ES-I3 (cell line): Measurements from ENCODE around the gene ST14.

Source experiments
- H3K36me3 ChIP-seq: 2 replicates; pipeline ENCODE4 v1.6.1; 2013; ENCODE audit warnings: mild to moderate bottlenecking, low read length, control low read depth, moderate library complexity; ENCODE audit not compliant: insufficient read depth
- H3K4me1 ChIP-seq: 2 replicates; pipeline ENCODE4 v1.6.1; 2013; ENCODE audit warnings: mild to moderate bottlenecking, control low read depth, low read length; ENCODE audit not compliant: insufficient read depth
- H3K9ac ChIP-seq: 2 replicates; pipeline ENCODE4 v1.6.1; 2013; ENCODE audit warnings: low read depth, mild to moderate bottlenecking, low read length, moderate library complexity
- H3K9me3 ChIP-seq: 2 replicates; pipeline ENCODE4 v1.6.1; 2013; ENCODE audit warnings: mild to moderate bottlenecking, low read length, moderate library complexity; ENCODE audit not compliant: control insufficient read depth, insufficient read depth

ST14 gene

DNA sequence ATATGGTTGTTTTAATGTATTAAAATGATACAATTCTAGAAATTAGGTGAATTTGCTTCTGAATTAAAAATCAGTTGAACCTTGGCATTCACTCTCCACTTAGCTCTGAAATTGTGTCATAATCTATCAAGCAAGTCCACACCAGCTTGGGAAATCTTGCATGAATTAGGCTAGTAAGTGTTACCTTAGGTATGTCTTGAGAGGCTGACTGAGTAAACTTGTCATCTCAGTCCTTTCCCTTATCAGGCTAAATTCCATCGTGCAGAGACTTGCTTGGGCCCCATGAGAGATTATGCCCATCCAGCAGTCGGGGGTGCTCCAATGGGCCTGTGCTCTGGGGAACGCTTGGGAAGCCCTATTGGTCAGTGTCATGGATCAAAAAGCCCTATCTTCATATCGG lies 33.9 kb upstream of the ST14 start:
- no peaks in the 10 kb centered on the region for H3K4me1 ChIP-seq
- peaks cover 3% of the 10 kb centered on the region for H3K9me3 ChIP-seq
- H3K9ac ChIP-seq, result no peak overlapping the region
- H3K36me3 ChIP-seq, result peaks cover 65% of the 10 kb centered on the region

DNA sequence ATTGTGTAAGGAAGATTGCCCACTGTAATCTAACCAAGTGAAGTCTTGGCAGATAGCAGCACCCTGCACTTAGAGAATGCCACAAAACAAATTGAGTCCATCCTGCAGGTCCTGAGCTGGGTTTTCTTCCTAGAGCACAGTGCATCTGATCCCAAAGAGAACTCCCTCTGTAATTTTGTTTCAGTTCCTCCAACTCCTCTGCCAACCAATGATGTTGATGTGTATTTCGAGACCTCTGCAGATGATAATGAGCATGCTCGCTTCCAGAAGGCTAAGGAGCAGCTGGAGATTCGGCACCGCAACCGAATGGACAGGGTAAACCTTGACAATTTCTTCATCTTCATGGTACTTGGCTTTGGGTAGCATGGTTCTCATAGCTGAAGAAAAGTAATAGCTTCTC lies 33.1 kb upstream of the ST14 start:
- H3K4me1 ChIP-seq, result no peaks in the 10 kb centered on the region
- peaks cover 3% of the 10 kb centered on the region for H3K9me3 ChIP-seq
- H3K36me3 ChIP-seq, result peaks cover 67% of the 10 kb centered on the region
- H3K9ac ChIP-seq, result no peak overlapping the region

DNA sequence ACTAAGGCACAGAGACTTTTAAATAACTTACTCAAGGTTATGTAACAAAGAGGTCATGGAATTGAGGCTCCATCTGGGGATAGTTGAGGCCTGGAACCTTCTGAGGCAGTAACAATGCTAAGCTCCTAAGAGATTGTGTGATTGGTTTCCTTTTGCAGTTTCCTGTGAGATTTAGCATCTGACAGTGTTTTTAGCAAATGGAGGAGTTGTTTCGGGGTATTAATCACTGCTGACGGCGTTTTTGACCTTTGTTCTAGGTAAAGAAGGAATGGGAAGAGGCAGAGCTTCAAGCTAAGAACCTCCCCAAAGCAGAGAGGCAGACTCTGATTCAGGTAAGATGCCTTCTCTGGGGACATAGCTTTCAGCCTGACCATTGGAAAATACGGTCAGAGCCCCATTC lies 32.1 kb upstream of the ST14 start:
- peaks cover 6% of the 10 kb centered on the region for H3K9me3 ChIP-seq
- H3K9ac ChIP-seq, result no peak overlapping the region

DNA sequence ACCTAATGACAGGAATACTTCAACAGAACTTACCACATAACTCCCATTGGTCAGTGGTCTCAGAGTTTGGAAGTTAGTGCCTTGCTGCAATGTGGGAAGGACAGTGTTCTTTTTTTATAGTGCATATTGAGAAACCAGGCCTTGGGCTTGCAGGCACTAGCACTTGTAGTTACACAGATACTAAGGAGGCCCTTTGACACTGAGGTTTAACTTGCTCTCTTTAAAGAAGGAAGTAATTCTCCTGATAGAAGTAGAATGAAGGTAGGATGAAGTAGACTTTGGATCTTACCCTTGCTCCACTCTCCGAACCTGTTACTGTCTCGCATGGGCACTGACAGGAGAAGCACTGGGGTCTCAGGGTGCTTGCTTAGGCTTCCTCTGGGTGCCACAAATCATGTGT lies 31.0 kb upstream of the ST14 start:
- no peaks in the 10 kb centered on the region for H3K4me1 ChIP-seq
- H3K9ac ChIP-seq, result no peak overlapping the region
- H3K36me3 ChIP-seq, result peaks cover 66% of the 10 kb centered on the region
- peaks cover 18% of the 10 kb centered on the region for H3K9me3 ChIP-seq

More for the DNA sequence above, 32.1 kb upstream of the ST14 start:
- Histone ChIP-seq H3K36me3 (peaks cover 65% of the 10 kb centered on the region), H3K4me1 (no peaks in the 10 kb centered on the region)

DNA sequence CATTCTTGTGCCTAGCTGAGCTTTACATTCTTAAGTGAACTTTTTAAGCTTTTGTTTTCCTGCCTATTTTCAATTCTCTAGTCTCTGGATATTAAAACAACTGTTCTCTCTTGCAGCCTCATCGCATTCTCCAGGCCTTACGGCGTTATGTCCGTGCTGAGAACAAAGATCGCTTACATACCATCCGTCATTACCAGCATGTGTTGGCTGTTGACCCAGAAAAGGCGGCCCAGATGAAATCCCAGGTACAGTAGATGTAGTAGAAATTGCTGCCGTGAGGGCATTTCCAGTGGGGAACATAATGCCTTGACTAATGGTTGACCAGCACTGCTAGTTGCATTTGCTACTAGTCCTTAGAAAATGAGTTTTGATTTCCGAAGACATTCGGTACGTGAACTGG lies 29.7 kb upstream of the ST14 start:
- Histone ChIP-seq H3K4me1 (no peaks in the 10 kb centered on the region), H3K36me3 (peaks cover 70% of the 10 kb centered on the region), H3K9ac (no peak overlapping the region), H3K9me3 (peaks cover 18% of the 10 kb centered on the region)

DNA sequence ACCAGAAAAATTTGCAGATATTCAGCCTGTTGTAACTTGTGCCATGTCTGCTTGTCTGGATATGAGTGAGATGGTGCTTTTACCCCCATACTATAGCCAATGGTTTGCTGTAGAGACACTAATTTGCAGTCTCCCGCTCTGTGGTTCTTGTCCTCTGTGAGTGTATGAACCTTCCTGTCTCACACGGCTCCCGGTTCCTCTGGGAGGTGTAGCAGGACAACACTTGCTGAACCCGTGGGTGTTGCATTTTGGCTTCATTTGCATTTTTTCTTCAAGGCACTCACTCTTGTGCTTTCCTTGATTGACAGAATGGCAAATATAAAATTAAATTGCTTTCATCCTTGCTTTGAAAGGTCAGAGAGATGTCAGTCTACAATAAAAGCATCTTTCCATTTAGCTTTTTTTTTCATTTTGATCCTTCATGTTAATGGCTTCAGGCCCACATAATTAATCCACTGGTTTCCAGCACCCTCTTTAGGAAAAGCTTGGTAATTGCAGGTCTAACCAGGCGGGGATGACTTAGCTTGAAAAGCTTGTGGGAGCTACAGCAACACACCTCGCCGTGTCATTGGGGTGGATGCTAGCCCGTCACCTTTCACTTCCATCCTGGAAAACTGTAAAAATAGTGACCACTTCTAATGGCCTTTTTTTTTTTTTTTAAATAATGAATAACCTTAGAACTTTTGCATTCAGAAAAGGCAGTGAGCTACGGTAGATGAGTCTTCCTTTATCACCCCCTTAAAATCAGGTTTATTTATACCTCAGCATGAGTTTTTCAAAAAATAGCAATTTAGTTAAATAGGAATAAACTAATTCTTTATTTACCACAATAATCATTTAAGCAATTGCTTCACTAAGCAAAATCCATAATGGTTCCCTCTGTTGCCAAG lies 27.4 kb upstream of the ST14 start:
- no peak overlapping the region for H3K9ac ChIP-seq
- H3K9me3 ChIP-seq, result peaks cover 18% of the 10 kb centered on the region
- H3K36me3 ChIP-seq, result peaks cover 71% of the 10 kb centered on the region
- no peaks in the 10 kb centered on the region for H3K4me1 ChIP-seq

DNA sequence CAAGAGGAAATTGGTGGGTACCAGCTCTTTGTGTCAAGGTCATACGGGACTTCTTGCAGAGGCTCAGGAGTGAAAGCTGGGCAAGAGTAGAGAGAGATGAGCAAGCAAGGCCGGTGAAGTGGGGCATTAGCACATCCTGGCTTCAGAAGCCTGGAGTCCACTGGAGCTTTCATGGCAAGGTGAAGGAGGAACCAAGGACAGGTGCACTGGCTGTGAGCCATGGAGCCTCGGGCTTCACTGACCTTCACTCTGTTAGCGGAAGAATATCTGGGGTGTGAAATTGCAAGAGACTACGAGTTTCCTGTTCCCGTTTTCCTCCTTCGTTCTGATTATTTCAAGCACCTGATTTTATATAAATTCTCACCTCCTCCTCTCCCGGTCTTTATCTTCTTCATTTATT lies 25.9 kb upstream of the ST14 start:
- peaks cover 18% of the 10 kb centered on the region for H3K9me3 ChIP-seq
- H3K9ac ChIP-seq, result no peak overlapping the region
- no peaks in the 10 kb centered on the region for H3K4me1 ChIP-seq
- peaks cover 59% of the 10 kb centered on the region for H3K36me3 ChIP-seq

DNA sequence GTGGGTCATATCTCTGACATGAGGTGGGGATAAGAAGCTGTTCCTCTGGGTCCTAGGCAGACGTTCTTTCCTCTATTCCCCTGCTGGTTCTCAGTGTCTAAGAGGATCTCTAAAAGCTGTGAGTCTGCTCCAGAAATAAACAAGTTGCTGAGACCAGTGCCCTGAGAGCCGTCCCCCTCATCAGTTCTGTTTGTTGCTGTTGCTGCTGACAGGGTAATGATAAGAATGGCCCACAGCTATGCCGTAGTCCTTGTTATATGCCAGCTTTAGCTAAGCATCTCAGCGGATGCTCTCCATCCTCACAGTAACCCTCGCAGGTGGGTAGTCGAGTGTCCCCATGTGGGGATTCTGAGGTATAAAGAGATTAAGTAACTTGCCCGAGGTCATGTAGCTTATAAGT lies 23.5 kb upstream of the ST14 start:
- no peaks in the 10 kb centered on the region for H3K4me1 ChIP-seq
- no peak overlapping the region for H3K9ac ChIP-seq
- peaks cover 40% of the 10 kb centered on the region for H3K36me3 ChIP-seq

DNA sequence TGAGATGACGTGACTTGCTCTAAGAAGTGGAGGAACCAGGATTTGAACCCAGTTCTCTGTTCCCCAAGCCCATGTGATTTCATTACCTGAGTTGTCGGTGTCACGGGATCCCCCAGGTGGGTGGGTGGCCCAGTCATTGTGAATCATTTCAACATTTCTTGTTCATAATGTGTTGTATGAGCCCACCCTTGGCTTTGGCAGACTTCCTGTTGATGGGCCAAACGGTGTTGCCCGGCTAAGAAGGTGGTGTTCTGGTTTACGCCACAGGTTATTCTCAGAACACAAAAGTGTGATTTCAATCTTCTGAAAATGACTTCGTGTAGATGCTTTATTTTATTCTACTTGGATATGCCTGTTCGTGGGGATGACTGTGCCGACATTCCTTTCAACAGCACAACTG lies 21.6 kb upstream of the ST14 start:
- peaks cover 44% of the 10 kb centered on the region for H3K36me3 ChIP-seq
- H3K9ac ChIP-seq, result no peak overlapping the region
- peaks cover 7% of the 10 kb centered on the region for H3K9me3 ChIP-seq
- H3K4me1 ChIP-seq, result no peaks in the 10 kb centered on the region

More for the DNA sequence above, 23.5 kb upstream of the ST14 start:
- H3K9me3 ChIP-seq, result peaks cover 15% of the 10 kb centered on the region

DNA sequence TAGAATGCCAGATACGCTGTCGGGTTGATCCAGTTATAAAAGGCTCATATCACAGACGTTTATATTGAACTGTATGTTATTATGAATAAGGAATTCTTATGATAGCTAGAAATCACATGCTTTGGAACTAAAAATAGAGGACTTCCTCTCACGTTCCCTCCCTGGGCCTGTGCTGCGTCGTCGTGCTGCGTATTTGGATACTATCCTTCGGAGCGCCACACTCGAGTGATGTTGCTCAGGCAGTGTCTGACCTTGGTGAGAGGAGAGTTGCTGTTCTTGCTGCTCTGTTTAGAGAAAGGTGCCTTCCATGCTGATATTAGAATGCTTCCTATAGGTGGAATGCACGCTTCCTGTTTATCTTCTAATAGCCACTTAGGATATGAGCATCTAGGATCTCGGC lies 20.2 kb upstream of the ST14 start:
- Histone ChIP-seq H3K4me1 (no peaks in the 10 kb centered on the region), H3K9ac (no peak overlapping the region), H3K9me3 (no peaks in the 10 kb centered on the region), H3K36me3 (peaks cover 34% of the 10 kb centered on the region)

DNA sequence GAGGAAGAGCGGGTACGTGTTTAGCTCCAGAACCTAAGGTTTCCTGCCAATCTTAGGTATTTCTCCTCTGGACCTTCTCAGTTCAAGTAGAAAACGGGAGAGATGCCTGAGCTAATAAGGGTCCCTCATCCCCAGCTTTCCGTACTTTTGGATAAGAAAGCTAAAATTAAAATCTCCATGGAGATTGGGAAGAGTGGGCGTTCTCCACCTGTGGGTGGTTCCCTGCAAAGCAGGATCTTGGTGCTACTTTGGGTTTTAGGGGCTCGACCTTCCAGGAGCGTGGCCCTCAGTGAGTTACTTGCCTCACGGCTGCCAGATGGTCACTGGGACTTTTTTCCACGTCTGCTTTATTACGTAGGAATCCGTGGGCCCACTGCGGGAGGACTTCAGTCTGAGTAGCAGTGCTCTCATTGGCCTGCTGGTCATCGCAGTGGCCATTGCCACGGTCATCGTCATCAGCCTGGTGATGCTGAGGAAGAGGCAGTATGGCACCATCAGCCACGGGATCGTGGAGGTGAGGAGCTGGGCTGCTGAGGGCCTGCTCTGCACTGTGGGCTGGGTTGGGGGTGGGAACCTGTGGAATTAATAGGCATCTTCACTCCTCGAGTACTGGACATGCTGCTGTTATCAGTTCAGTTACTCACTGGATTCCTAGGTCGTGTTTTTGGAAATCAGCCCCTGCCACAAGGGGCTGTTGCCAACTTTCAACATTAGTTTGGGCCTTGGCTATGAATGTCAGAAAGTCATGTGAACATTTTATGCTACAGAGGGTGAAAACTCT lies 17.8 kb upstream of the ST14 start:
- Histone ChIP-seq H3K4me1 (peaks cover 10% of the 10 kb centered on the region), H3K9me3 (no peaks in the 10 kb centered on the region), H3K9ac (no peak overlapping the region), H3K36me3 (peaks cover 22% of the 10 kb centered on the region)

DNA sequence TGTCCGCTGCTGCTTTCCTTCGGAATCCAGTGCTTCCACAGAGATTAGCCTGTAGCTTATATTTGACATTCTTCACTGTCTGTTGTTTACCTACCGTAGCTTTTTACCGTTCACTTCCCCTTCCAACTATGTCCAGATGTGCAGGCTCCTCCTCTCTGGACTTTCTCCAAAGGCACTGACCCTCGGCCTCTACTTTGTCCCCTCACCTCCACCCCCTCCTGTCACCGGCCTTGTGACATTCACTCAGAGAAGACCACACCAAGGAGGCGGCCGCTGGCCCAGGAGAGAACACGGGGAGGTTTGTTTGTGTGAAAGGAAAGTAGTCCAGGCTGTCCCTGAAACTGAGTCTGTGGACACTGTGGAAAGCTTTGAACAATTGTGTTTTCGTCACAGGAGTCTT lies 15.4 kb upstream of the ST14 start:
- Histone ChIP-seq H3K9ac (no peak overlapping the region), H3K4me1 (peaks cover 12% of the 10 kb centered on the region), H3K9me3 (no peaks in the 10 kb centered on the region), H3K36me3 (peaks cover 22% of the 10 kb centered on the region)

DNA sequence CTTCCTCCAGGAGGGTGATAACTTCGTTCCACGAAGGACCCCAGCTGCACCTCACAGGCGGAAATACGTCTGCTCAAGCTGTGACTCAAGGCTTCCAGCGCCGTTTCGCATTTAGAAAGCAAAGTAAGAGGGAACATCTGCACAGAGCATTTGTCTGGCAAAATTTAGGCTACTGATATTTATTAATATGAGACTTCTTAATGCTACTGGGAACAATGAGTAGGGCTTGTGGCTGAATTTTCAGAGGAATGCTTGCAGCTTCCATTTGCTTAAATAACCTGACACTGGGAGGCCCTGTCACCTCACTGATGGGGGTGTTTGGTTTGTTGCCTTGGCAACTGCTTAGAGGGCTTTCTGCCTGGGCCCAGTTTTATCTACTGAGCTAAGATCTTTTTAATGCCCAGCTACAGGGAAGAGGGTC lies 14.7 kb upstream of the ST14 start:
- H3K9ac ChIP-seq, result no peak overlapping the region
- no peaks in the 10 kb centered on the region for H3K9me3 ChIP-seq
- peaks cover 22% of the 10 kb centered on the region for H3K36me3 ChIP-seq
- H3K4me1 ChIP-seq, result peaks cover 12% of the 10 kb centered on the region

DNA sequence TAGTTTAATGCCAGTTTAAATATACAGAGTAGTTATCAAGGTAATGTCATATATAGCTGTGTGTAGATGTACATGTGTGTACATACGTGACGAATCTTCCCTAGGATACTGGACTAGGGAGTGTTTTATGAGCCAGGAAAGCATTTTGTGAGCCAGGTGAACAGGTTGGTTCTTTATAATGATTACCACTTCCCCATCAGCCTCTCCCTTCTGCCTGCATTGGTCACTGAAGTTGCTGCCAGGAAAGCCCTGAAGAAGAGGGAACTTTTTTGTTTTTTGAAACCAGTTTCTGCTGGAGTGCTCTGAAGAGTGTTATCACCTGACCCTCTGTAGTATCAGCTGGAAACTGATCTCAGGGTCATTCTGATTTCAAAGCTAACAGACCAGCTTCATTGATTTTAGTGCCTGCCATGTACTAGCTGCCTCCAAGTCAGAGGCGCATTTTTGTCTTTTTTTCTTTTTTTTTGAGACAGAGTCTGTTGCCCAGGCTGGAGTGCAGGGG lies 14.2 kb upstream of the ST14 start:
- peaks cover 22% of the 10 kb centered on the region for H3K36me3 ChIP-seq
- no peak overlapping the region for H3K9ac ChIP-seq
- H3K4me1 ChIP-seq, result peaks cover 12% of the 10 kb centered on the region
- H3K9me3 ChIP-seq, result no peaks in the 10 kb centered on the region
